Stimulated activated CD8-positive, alpha-beta memory T cell treated with anti-CD3 and anti-CD28 coated beads, Interleukin-7, amount 100 ng/mL, for 4 hours (primary cell): Measurements from ENCODE around the gene TRAFD1.

Source experiments
- DNase-seq, 2 donors: peaks; one replicate each; pipeline ENCODE4 v3.0.0-alpha.2; 2020; ENCODE audit warnings: low read depth in 2 of 2

Gene TRAFD1

GRCh38 chr12:112175361-112176155 lies 50.2 kb downstream of the TRAFD1 start:
- no peak for DNase-seq

GRCh38 chr12:112176321-112177010 lies 51.1 kb downstream of the TRAFD1 start:
- no peak for DNase-seq

GRCh38 chr12:112178796-112179195 lies 53.4 kb downstream of the TRAFD1 start:
- no peak for DNase-seq

GRCh38 chr12:112179341-112179740 lies 54.0 kb downstream of the TRAFD1 start:
- DNase-seq: no peak

- no peak for DNase-seq
Observed at GRCh38 chr12:112179916-112180315, 54.6 kb downstream of the TRAFD1 start.

GRCh38 chr12:112180422-112180821 lies 55.1 kb downstream of the TRAFD1 start:
- no peak for DNase-seq

- DNase-seq: no peak
Observed at GRCh38 chr12:112182499-112182898, 57.1 kb downstream of the TRAFD1 start.

- DNase-seq: no peak
Observed at GRCh38 chr12:112183141-112184021, 58.0 kb downstream of the TRAFD1 start.

GRCh38 chr12:112184056-112184887 lies 58.9 kb downstream of the TRAFD1 start:
- no peak for DNase-seq

GRCh38 chr12:112185093-112185923 lies 59.9 kb downstream of the TRAFD1 start:
- no peak for DNase-seq

GRCh38 chr12:112188130-112188830 lies 62.9 kb downstream of the TRAFD1 start:
- DNase-seq: no peak

- DNase-seq: no peak
Observed at GRCh38 chr12:112190231-112191025, 65.1 kb downstream of the TRAFD1 start.

GRCh38 chr12:112191201-112191600 lies 65.8 kb downstream of the TRAFD1 start:
- no peak for DNase-seq

- no peak for DNase-seq
Observed at GRCh38 chr12:112191840-112192321, 66.5 kb downstream of the TRAFD1 start.

- DNase-seq: no peak
Observed at GRCh38 chr12:112192475-112192874, 67.1 kb downstream of the TRAFD1 start.

- DNase-seq: no peak
Observed at GRCh38 chr12:112194601-112195247, 69.4 kb downstream of the TRAFD1 start.

- no peak for DNase-seq
Observed at GRCh38 chr12:112196196-112196875, 71.0 kb downstream of the TRAFD1 start.
